HEK293T (cell line): ENCODE measurements around the gene BRD4.

Source experiments
- BHLHE40 ChIP-seq: fragments of 450-650 bp; IDR thresholded peaks from 2 replicates; pipeline ENCODE4 v1.6.1; 2016; ENCODE audit warnings: mild to moderate bottlenecking, moderate library complexity, borderline replicate concordance
- FOXA1 ChIP-seq: fragments of 450-650 bp; IDR thresholded peaks from 2 replicates; pipeline ENCODE4 v1.6.1; 2016; ENCODE audit warnings: mild to moderate bottlenecking
- HDGF ChIP-seq: fragments of 450-650 bp; IDR thresholded peaks from 2 replicates; pipeline ENCODE4 v1.6.1; 2017; ENCODE audit warnings: antibody characterized with exemption, borderline replicate concordance
- NFRKB ChIP-seq: fragments of 450-650 bp; IDR thresholded peaks from 2 replicates; pipeline ENCODE4 v1.6.1; 2016; ENCODE audit warnings: mild to moderate bottlenecking, moderate library complexity
- SP1 ChIP-seq: fragments of 450-650 bp; IDR thresholded peaks from 2 replicates; pipeline ENCODE4 v1.6.1; 2017

DNA sequence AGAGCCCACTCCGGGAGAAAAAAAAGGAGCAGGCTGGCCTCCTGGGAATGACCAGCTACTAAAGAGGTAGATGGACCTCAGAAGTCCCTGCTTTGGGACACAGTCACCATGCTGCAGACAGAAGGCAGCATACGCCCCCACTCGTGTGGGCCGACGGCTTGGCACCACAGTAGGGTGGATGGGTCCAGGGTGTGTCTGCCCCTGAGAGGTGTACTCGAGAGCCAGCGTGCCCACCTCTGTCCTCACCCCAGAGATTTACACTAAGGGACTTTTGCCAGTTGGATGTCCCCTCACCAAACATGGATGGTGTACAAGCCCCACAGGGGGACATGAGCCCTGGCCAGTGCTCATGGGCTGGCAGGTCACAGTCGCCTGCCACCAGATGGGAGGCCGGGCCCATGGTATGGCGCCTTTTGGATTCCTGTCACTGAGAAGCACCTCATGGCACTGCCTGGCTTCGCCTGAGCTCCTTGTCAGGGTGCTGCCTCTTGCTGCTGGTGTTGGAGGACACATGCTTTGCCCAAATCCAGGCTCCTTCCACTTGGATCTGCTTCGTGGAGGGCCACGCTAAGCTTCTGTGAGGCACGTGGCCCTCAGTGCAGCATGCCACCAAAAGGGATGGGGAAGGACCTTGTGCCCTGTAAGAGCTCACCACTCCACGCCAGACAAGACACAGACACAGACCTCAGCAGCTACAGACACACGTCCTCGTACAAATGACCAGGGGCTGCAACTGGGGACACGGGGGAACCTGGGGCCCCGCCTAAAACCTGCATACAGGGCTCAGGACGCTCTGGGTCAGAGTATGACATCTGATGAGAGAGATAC, 86.8 kb downstream of the BRD4 start:
- TF ChIP-seq NFRKB (no peak), HDGF (no peak), FOXA1 (no peak), BHLHE40 (no peak), SP1 (no peak)
